Gastroesophageal sphincter (tissue), 4 donors: Measurements from ENCODE around the gene LASP1NB.

Experiments used
- ATAC-seq: fragments of 150-250 bp; one replicate; pipeline ENCODE4 v1.9.1; 2016; ENCODE audit warnings: mild to moderate bottlenecking, moderate library complexity
- H3K27ac ChIP-seq, 4 donors: fragments of 200-600 bp; sonication (generic) in 3 of 4; 1 replicate in 3 of 4; 2 replicates in 1 of 4; pipeline ENCODE4 v1.5.1; 2016 to 2019
- H3K27me3 ChIP-seq: fragments of 200-600 bp; sonication (generic); one replicate; pipeline ENCODE4 v1.5.1; 2019
- H3K36me3 ChIP-seq, 2 donors: fragments of 200-600 bp; sonication (generic); one replicate each; pipeline ENCODE4 v1.5.1; 2019; ENCODE audit warnings: control low read depth in 1 of 2
- H3K4me1 ChIP-seq, 3 donors: fragments of 200-600 bp; sonication (generic); 1 replicate in 2 of 3; 2 replicates in 1 of 3; pipeline ENCODE4 v1.5.1; 2016 to 2019; ENCODE audit warnings: control low read depth in 2 of 3
- H3K4me3 ChIP-seq, 2 donors: fragments of 200-600 bp; sonication (generic); one replicate each; pipeline ENCODE4 v1.5.1; 2019; ENCODE audit warnings: mild to moderate bottlenecking in 1 of 2, moderate library complexity in 1 of 2
- H3K9me3 ChIP-seq, 3 donors: fragments of 200-600 bp; sonication (generic); one replicate each; pipeline ENCODE4 v1.5.1; 2017 to 2019; ENCODE audit warnings: control low read depth in 2 of 3
- CTCF ChIP-seq, 4 experiments: fragments of 200-600 bp in 2 of 4; fragments of 450-650 bp in 2 of 4; sonication (generic) in 1 of 4; IDR thresholded peaks; one replicate each; pipeline ENCODE4 v1.5.1; 2017 to 2019; ENCODE audit warnings: antibody characterized with exemption in 4 of 4, mild to moderate bottlenecking in 2 of 4, moderate library complexity in 2 of 4
- EP300 ChIP-seq: sonication (generic); formaldehyde crosslinking; IDR thresholded peaks from one replicate; pipeline ENCODE4 v1.6.1; 2017; ENCODE audit warnings: antibody characterized with exemption, mild to moderate bottlenecking
- POLR2A ChIP-seq, 2 donors: fragments of 450-650 bp; IDR thresholded peaks; one replicate each; pipeline ENCODE4 v1.6.1; 2017; ENCODE audit warnings: antibody characterized with exemption in 2 of 2, mild to moderate bottlenecking in 2 of 2, moderate library complexity in 1 of 2
- POLR2AphosphoS5 ChIP-seq: sonication (generic); formaldehyde crosslinking; IDR thresholded peaks from one replicate; pipeline ENCODE4 v1.6.1; 2017; ENCODE audit warnings: antibody characterized with exemption
- WGBS, 2 donors: methylation state at CpG; one replicate each; pipeline ENCODE4 v1.1.5; 2018; ENCODE audit warnings: low coverage in 1 of 2; 5-methylcytosine and 5-hydroxymethylcytosine counted together

LASP1NB gene

DNA sequence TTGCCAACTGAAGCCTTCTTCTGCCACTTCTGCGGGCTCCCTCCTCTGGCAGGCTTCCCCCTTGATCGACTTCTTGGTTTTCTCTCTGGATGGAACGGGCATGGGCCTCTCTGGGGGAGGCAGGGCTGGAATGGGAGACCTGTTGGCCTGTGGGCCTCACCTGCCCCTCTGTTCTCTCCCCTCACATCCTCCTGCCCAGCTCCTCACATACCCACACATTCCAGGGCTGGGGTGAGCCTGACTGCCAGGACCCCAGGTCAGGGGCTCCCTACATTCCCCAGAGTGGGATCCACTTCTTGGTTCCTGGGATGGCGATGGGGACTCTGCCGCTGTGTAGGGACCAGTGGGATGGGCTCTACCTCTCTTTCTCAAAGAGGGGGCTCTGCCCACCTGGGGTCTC is 6.5 kb upstream of the LASP1NB start:
- ATAC-seq: no peak
- H3K4me1 ChIP-seq: peaks cover 5 to 84% (median 35%) of the 10 kb centered on the region in 3 donors

DNA sequence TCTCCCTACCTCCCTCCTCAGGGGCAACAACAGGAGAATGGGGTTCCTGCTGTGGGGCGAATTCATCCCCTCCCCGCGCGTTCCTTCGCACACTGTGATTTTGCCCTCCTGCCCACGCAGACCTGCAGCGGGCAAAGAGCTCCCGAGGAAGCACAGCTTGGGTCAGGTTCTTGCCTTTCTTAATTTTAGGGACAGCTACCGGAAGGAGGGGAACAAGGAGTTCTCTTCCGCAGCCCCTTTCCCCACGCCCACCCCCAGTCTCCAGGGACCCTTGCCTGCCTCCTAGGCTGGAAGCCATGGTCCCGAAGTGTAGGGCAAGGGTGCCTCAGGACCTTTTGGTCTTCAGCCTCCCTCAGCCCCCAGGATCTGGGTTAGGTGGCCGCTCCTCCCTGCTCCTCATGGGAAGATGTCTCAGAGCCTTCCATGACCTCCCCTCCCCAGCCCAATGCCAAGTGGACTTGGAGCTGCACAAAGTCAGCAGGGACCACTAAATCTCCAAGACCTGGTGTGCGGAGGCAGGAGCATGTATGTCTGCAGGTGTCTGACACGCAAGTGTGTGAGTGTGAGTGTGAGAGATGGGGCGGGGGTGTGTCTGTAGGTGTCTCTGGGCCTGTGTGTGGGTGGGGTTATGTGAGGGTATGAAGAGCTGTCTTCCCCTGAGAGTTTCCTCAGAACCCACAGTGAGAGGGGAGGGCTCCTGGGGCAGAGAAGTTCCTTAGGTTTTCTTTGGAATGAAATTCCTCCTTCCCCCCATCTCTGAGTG is 5.9 kb upstream of the LASP1NB start:
- peak overlapping the region in 3 of 4 donors; percentile 71 to 81 (median 73) for H3K27ac ChIP-seq
- WGBS, 2 donors: 92 to 94% methylated on average over 6 to 9 of the region's 16 CpGs
- H3K36me3 ChIP-seq: peaks cover 0 to 59% of the 10 kb centered on the region in 2 donors
- peaks cover 5 to 82% (median 35%) of the 10 kb centered on the region in 3 donors for H3K4me1 ChIP-seq
- no peaks in the 10 kb centered on the region for H3K9me3 ChIP-seq
- no peak for ATAC-seq
- H3K27me3 ChIP-seq: no peaks in the 10 kb centered on the region
- no peak overlapping the region for H3K4me3 ChIP-seq
- TF ChIP-seq POLR2AphosphoS5: no peak
- TF ChIP-seq POLR2A (IDR thresholded peaks at IDR 0.05): no peak
- TF ChIP-seq CTCF (IDR thresholded peaks at IDR 0.05): no peak
- no peak for TF ChIP-seq EP300

More for the DNA sequence above, 6.5 kb upstream of the LASP1NB start:
- no peaks in the 10 kb centered on the region for H3K27me3 ChIP-seq
- peaks cover 0 to 65% of the 10 kb centered on the region in 2 donors for H3K36me3 ChIP-seq
- peak overlapping the region in 3 of 4 donors; percentile 71 to 81 (median 73) for H3K27ac ChIP-seq
- no peak overlapping the region for H3K4me3 ChIP-seq
- WGBS, 2 donors: 89 to 100% methylated on average over 2 to 3 of the region's 5 CpGs
- TF ChIP-seq CTCF (IDR thresholded peaks at IDR 0.05) (no peak), EP300 (no peak), POLR2A (IDR thresholded peaks at IDR 0.05) (no peak)
- H3K9me3 ChIP-seq: no peaks in the 10 kb centered on the region

- ATAC-seq: no peak
- WGBS, 2 donors: 49 to 67% methylated on average over 3 to 8 of the region's 9 CpGs
These were observed 4.8 kb upstream of the LASP1NB start for GRCh38 chr17:38920374-38921291.

GRCh38 chr17:38921756-38922411 is 3.5 kb upstream of the LASP1NB start:
- TF ChIP-seq EP300 (no peak), POLR2A (IDR thresholded peaks at IDR 0.05) (no peak)
- 56 to 60% methylated on average over 1 to 11 of the region's 13 CpGs for WGBS, 2 donors
- H3K27ac ChIP-seq: peak overlapping the region; percentile 5 to 81 (median 72)
- no peaks in the 10 kb centered on the region for H3K9me3 ChIP-seq
- peaks cover 0 to 36% of the 10 kb centered on the region in 2 donors for H3K36me3 ChIP-seq
- no peak for ATAC-seq
- H3K4me3 ChIP-seq: no peak overlapping the region
- H3K4me1 ChIP-seq: peaks cover 5 to 88% (median 35%) of the 10 kb centered on the region in 3 donors
- no peaks in the 10 kb centered on the region for H3K27me3 ChIP-seq

More at GRCh38 chr17:38920374-38921291, 4.8 kb upstream of the LASP1NB start:
- peaks cover 5 to 77% (median 35%) of the 10 kb centered on the region in 3 donors for H3K4me1 ChIP-seq
- H3K36me3 ChIP-seq: peaks cover 0 to 48% of the 10 kb centered on the region in 2 donors
- H3K4me3 ChIP-seq: no peak overlapping the region
- H3K27me3 ChIP-seq: no peaks in the 10 kb centered on the region
- peak overlapping the region; percentile 1 to 81 (median 72) for H3K27ac ChIP-seq
- H3K9me3 ChIP-seq: no peaks in the 10 kb centered on the region
- TF ChIP-seq POLR2A (IDR thresholded peaks at IDR 0.05): no peak
- no peak for TF ChIP-seq CTCF (IDR thresholded peaks at IDR 0.05)
- no peak for TF ChIP-seq POLR2AphosphoS5
- no peak for TF ChIP-seq EP300
